Neural cell (in vitro differentiated cells): ENCODE results near the gene ANTXR2.

Experiments used
- CTCF ChIP-seq: fragments of 450-650 bp; IDR thresholded peaks from 2 replicates; pipeline ENCODE4 v1.5.1; 2014; ENCODE audit warnings: antibody characterized with exemption, mild to moderate bottlenecking, moderate library complexity; ENCODE audit not compliant: poor library complexity, severe bottlenecking
- MXI1 ChIP-seq: fragments of 450-650 bp; conservative IDR thresholded peaks from 2 replicates; pipeline ENCODE4 v1.6.1; 2014; ENCODE audit warnings: antibody characterized with exemption, mild to moderate bottlenecking; ENCODE audit not compliant: poor library complexity, severe bottlenecking
- POLR2AphosphoS5 ChIP-seq: IDR thresholded peaks from 2 replicates; pipeline ENCODE4 v1.6.1; 2012

DNA sequence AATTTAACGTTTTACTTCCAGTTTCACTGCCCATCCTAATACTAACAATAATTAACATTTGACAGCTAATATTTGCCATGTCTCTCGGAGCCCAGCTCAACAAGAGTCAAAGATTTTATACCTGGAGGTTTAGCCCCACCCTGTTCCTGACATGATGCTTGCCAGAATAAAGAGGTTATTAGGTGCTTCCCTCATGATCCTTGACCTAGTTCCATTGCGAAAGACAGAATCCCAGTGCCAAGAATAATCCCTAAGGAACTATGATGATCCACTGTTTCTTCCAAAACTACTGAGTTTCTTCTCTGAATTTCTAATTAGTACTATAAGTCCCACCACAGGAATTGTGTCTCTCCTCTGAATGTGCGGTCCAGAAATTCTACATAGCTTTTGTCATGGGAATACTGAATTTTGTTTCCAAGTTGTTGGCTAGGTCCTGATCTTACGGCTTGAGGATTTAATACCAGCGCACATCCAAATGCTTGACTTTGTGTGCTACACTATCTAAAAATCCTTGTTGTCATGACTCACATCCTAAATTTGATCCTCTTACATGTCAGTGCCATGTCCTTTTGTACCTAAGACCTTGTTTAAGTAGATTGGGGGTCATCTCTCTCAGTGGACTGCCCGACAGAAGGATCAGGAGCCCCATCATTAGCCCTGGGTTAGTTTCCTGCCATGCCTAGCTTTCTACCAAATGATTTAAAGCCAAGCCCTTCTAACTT, 23.1 kb downstream of the ANTXR2 start:
- no peak for TF ChIP-seq CTCF
- no peak for TF ChIP-seq POLR2AphosphoS5
- no peak for TF ChIP-seq MXI1
